B cell (primary cell): ENCODE results near the gene PTH2. TPM values are rescaled to one million over a fixed set of nuclear protein-coding genes. Genes with fewer than 3 reads are reported as not detected.
A peak's percentile ranks its signal among the peaks of the same experiment; 100 is the strongest.

Source experiments
- ATAC-seq: fragments of 200-7000 bp; cut with Tn5 transposase; one replicate; pipeline ENCODE4 v1.10.0; 2021; ENCODE audit warnings: low read depth, mild to moderate bottlenecking, moderate number of reproducible peaks, moderate library complexity
- CTCF ChIA-PET: fragments of 350-600 bp; sonication (Branson Sonifier 250); formaldehyde crosslinking; loops from one replicate; lab custom pipeline; 2021; ENCODE audit warnings: antibody characterized with exemption, inconsistent platforms; lab: Charles Lee
- POLR2A ChIA-PET: fragments of 350-600 bp; sonication (Branson Sonifier 250); formaldehyde crosslinking; loops from one replicate; lab custom pipeline; 2021; ENCODE audit warnings: antibody characterized with exemption; lab: Charles Lee
- DNase-seq: peaks from one replicate; pipeline ENCODE4 v3.0.0; 2013
- H2AFZ ChIP-seq: 2 replicates; pipeline ENCODE4 v1.6.1; 2012; ENCODE audit warnings: mild to moderate bottlenecking, low read depth, low read length; ENCODE audit not compliant: insufficient read depth, poor library complexity, severe bottlenecking
- H3K27ac ChIP-seq, 2 donors: 1 replicate in 1 of 2; 2 replicates in 1 of 2; pipeline ENCODE4 v1.5.1; 2012 to 2013; ENCODE audit warnings: low read length in 2 of 2, mild to moderate bottlenecking in 2 of 2, moderate library complexity in 1 of 2
- H3K27me3 ChIP-seq, 4 experiments: fragments of 200-600 bp in 1 of 4; sonication (generic) in 1 of 4; replicated peaks in 1 of 4; 1 replicate in 2 of 4; 2 replicates in 2 of 4; pipeline versions ENCODE4 v1.6.1 to v1.7.0; 2013 to 2016; ENCODE audit warnings: low read length in 3 of 4, mild to moderate bottlenecking in 2 of 4, mixed read lengths in 1 of 4, moderate library complexity in 1 of 4; ENCODE audit not compliant: insufficient read depth in 4 of 4, control insufficient read depth in 3 of 4; ENCODE audit errors: control extremely low read depth in 1 of 4
- H3K36me3 ChIP-seq, 2 experiments: replicated peaks in 1 of 2; 1 replicate in 1 of 2; 2 replicates in 1 of 2; pipeline versions ENCODE4 v1.6.1 to v1.7.1; 2013; ENCODE audit warnings: low read length in 1 of 2; ENCODE audit not compliant: insufficient read depth in 2 of 2, control insufficient read depth in 1 of 2; ENCODE audit errors: control extremely low read depth in 1 of 2, extremely low read depth in 1 of 2
- H3K4me1 ChIP-seq, 2 donors: fragments of 200-600 bp in 1 of 2; sonication (generic) in 1 of 2; 1 replicate in 1 of 2; 2 replicates in 1 of 2; pipeline versions ENCODE4 v1.5.1 to v1.6.1; 2013 to 2017; ENCODE audit warnings: low read length in 2 of 2; ENCODE audit not compliant: control insufficient read depth in 2 of 2, insufficient read depth in 2 of 2
- H3K4me2 ChIP-seq: replicated peaks from 2 replicates; pipeline ENCODE3; 2012; ENCODE audit warnings: mild to moderate bottlenecking, low read depth, low read length; ENCODE audit not compliant: poor library complexity, severe bottlenecking
- H3K4me3 ChIP-seq, 5 experiments: fragments of 200-600 bp in 1 of 5; sonication (generic) in 1 of 5; 1 replicate in 3 of 5; 2 replicates in 2 of 5; pipeline versions ENCODE4 v1.5.1 to v1.7.0; 2011 to 2016; ENCODE audit warnings: low read length in 4 of 5, mild to moderate bottlenecking in 4 of 5, low read depth in 2 of 5, control low read depth in 1 of 5, moderate library complexity in 1 of 5; ENCODE audit not compliant: insufficient read depth in 1 of 5; ENCODE audit errors: control extremely low read depth in 1 of 5, extremely low read depth in 1 of 5
- H3K79me2 ChIP-seq: fragments of 200-600 bp; sonication (generic); one replicate; pipeline ENCODE4 v1.6.0; 2016; ENCODE audit warnings: low read length; ENCODE audit not compliant: control insufficient read depth, insufficient read depth
- H3K9ac ChIP-seq: fragments of 200-600 bp; sonication (generic); 2 replicates; pipeline ENCODE4 v1.6.1; 2017; ENCODE audit warnings: mild to moderate bottlenecking, low read length, moderate library complexity
- H3K9me3 ChIP-seq, 3 donors: one replicate each; pipeline versions ENCODE4 v1.6.1 to v1.7.1; 2013; ENCODE audit warnings: low read length in 2 of 3; ENCODE audit not compliant: control insufficient read depth in 2 of 3, insufficient read depth in 1 of 3; ENCODE audit errors: control extremely low read depth in 1 of 3
- H4K20me1 ChIP-seq: 2 replicates; pipeline ENCODE4 v1.6.0; 2012; ENCODE audit warnings: mild to moderate bottlenecking, low read length; ENCODE audit not compliant: insufficient read depth, control insufficient read depth, poor library complexity, severe bottlenecking
- H3K27ac Mint-ChIP-seq: one replicate; pipeline ENCODE4 v1.8.0; 2021; ENCODE audit warnings: mixed read lengths
- H3K27me3 Mint-ChIP-seq: one replicate; pipeline ENCODE4 v1.8.0; 2021; ENCODE audit warnings: mixed read lengths
- H3K4me1 Mint-ChIP-seq: one replicate; pipeline ENCODE4 v1.8.0; 2021; ENCODE audit warnings: mixed read lengths
- H3K4me3 Mint-ChIP-seq: one replicate; pipeline ENCODE4 v1.8.0; 2021; ENCODE audit warnings: mixed read lengths
- H3K9me3 Mint-ChIP-seq: one replicate; pipeline ENCODE4 v1.8.0; 2022; ENCODE audit warnings: mixed read lengths; ENCODE audit not compliant: insufficient read depth
- CTCF ChIP-seq: fragments of 200-600 bp; IDR thresholded peaks from one replicate; pipeline ENCODE4 v1.8.0; 2022; ENCODE audit warnings: antibody characterized with exemption, mild to moderate bottlenecking
- EZH2 ChIP-seq: IDR thresholded peaks from 2 replicates; pipeline ENCODE4 v1.6.1; 2012; ENCODE audit warnings: borderline replicate concordance, low read depth, mild to moderate bottlenecking, moderate library complexity, low read length; ENCODE audit not compliant: insufficient read depth, poor library complexity, severe bottlenecking
- WGBS: methylation state at CpG from one replicate; pipeline ENCODE4 v1.1.5; 2013; ENCODE audit warnings: missing lambda C conversion rate; ENCODE audit not compliant: insufficient coverage; 5-methylcytosine and 5-hydroxymethylcytosine counted together
- intact Hi-C: fragments of 100-400 bp; cut with micrococcal nuclease; formaldehyde crosslinking; loops from one replicate; pipeline ENCODE4 v1.10.0; 2022
- polyA plus RNA-seq: library from polyadenylated mRNA; depleted of rRNA; stranded (reverse); fragments of >200 nt; gene quantifications from 2 replicates; pipeline ENCODE4 v1.2.3, GENCODE V29; 2012
- total RNA-seq, 2 donors: library from RNA; stranded (reverse); fragments of 120-200 nt in 1 of 2; gene quantifications; 1 replicate in 1 of 2; 2 replicates in 1 of 2; pipeline versions ENCODE4 v1.2.3 to v1.2.4, GENCODE V29; 2013 to 2022

The PTH2 gene
- total and polyA plus RNA-seq, 2 donors (not counting 1 experiment from before 2014, with no cell fraction given), result not detected

- peak; percentile 45 for TF ChIP-seq EZH2
- TF ChIP-seq CTCF, result no peak
- H3K36me3 ChIP-seq, result no peaks in the 10 kb centered on the region
- ChIA-PET POLR2A (interaction anchor here (0.6 to 1.9 kb wide), 2 partner anchors 12 to 258 kb away, joined by 5 to 9 read pairs; no protein-coding TSS in a partner anchor), CTCF (interaction anchor here (1.0 to 1.5 kb wide), 4 partner anchors 10 to 30 kb away, joined by 3 to 4 read pairs (median 3); no protein-coding TSS in a partner anchor)
- H3K4me3 Mint-ChIP-seq, result peak overlapping the region; percentile 65
- H3K9ac ChIP-seq, result peak overlapping the region; percentile 31
- peaks cover 77% of the 10 kb centered on the region for H3K27me3 Mint-ChIP-seq
- peak overlapping the region; percentile 46 for H2AFZ ChIP-seq
- 9% methylated on average over 48 of the region's 48 CpGs for WGBS
- no peak overlapping the region for H3K27ac ChIP-seq
- H4K20me1 ChIP-seq, result no peaks in the 10 kb centered on the region
- H3K27ac Mint-ChIP-seq, result no peak overlapping the region
- DNase-seq (peak; percentile 64), ATAC-seq (peak; percentile 31)
- H3K79me2 ChIP-seq, result no peaks in the 10 kb centered on the region
- intact Hi-C loops, result no loop called here
- H3K9me3 ChIP-seq, result peaks cover 0 to 32% (median 0%) of the 10 kb centered on the region in 3 donors
- peak overlapping the region in 3 of 5 experiments; percentile 4 to 23 (median 8) for H3K4me3 ChIP-seq
- H3K4me1 Mint-ChIP-seq, result peaks cover 48% of the 10 kb centered on the region
- H3K4me2 ChIP-seq, result peak overlapping the region; percentile 64
- H3K9me3 Mint-ChIP-seq, result no peaks in the 10 kb centered on the region
- H3K27me3 ChIP-seq, result peaks cover 0 to 97% (median 68%) of the 10 kb centered on the region in 4 experiments
- H3K4me1 ChIP-seq, result peaks cover 41 to 47% of the 10 kb centered on the region in 2 donors
These were observed 2.0 kb downstream of the PTH2 start for GRCh38 chr19:49421039-49421877.

- WGBS, result 100% methylated on average over 1 of the region's 2 CpGs
- peaks cover 42% of the 10 kb centered on the region for H3K4me1 Mint-ChIP-seq
- H3K4me3 ChIP-seq, result no peak overlapping the region
- peaks cover 0 to 26% (median 0%) of the 10 kb centered on the region in 3 donors for H3K9me3 ChIP-seq
- H3K4me1 ChIP-seq, result peaks cover 35 to 43% of the 10 kb centered on the region in 2 donors
- ChIA-PET CTCF (interaction anchor here (1.5 to 2.1 kb wide), 5 partner anchors 9 to 29 kb away, joined by 3 to 8 read pairs (median 4); no protein-coding TSS in a partner anchor), POLR2A (interaction anchor here (0.6 kb wide), 1 partner anchor 9 kb away, joined by 3 read pairs; no protein-coding TSS in a partner anchor)
- peaks cover 67% of the 10 kb centered on the region for H3K27me3 Mint-ChIP-seq
- H3K27ac Mint-ChIP-seq, result peak overlapping the region; percentile 61
- no peaks in the 10 kb centered on the region for H4K20me1 ChIP-seq
- TF ChIP-seq EZH2, result no peak
- no peak for TF ChIP-seq CTCF
- H3K27ac ChIP-seq, result no peak overlapping the region
- no peaks in the 10 kb centered on the region for H3K79me2 ChIP-seq
- DNase-seq (no peak), ATAC-seq (no peak)
- intact Hi-C loops, result no loop called here
- H3K4me3 Mint-ChIP-seq, result peak overlapping the region; percentile 56
- H2AFZ ChIP-seq, result no peak overlapping the region
- no peak overlapping the region for H3K4me2 ChIP-seq
- peaks cover 0 to 88% (median 58%) of the 10 kb centered on the region in 4 experiments for H3K27me3 ChIP-seq
- no peaks in the 10 kb centered on the region for H3K9me3 Mint-ChIP-seq
- no peak overlapping the region for H3K9ac ChIP-seq
- no peaks in the 10 kb centered on the region for H3K36me3 ChIP-seq
These were observed 3.0 kb downstream of the PTH2 start for GRCh38 chr19:49420227-49420626.
